Astrocyte (in vitro differentiated cells and primary cell): ENCODE data around the gene XRN2. TPM values are rescaled to one million over a fixed set of nuclear protein-coding genes. Genes with fewer than 3 reads are reported as not detected.

Experiments
- DNase-seq: peaks from one replicate; pipeline ENCODE4 v3.0.0-alpha.2; 2010; ENCODE audit warnings: low read depth
- FAIRE-seq: peaks from 2 replicates; lab custom pipeline; 2011; peaks lifted over from hg19 to GRCh38; lab: Jason Lieb, UNC
- H2AFZ ChIP-seq: 2 replicates; pipeline ENCODE4 v1.6.0; 2012; ENCODE audit warnings: low read depth, low read length, inconsistent platforms
- H3K27ac ChIP-seq: 2 replicates; pipeline ENCODE4 v1.5.1; 2011; ENCODE audit warnings: low read depth, low read length, inconsistent platforms
- H3K27me3 ChIP-seq: 2 replicates; pipeline ENCODE4 v1.6.0; 2011; ENCODE audit warnings: low read length, inconsistent platforms; ENCODE audit not compliant: insufficient read depth
- H3K36me3 ChIP-seq: 2 replicates; pipeline ENCODE4 v1.5.1; 2011; ENCODE audit warnings: low read length, inconsistent platforms; ENCODE audit not compliant: insufficient read depth
- H3K4me1 ChIP-seq: 2 replicates; pipeline ENCODE4 v1.5.1; 2011; ENCODE audit warnings: low read length, inconsistent platforms; ENCODE audit not compliant: insufficient read depth
- H3K4me2 ChIP-seq: 2 replicates; pipeline ENCODE4 v1.6.0; 2012; ENCODE audit warnings: low read length, inconsistent platforms
- H3K4me3 ChIP-seq: 2 replicates; pipeline ENCODE4 v1.5.1; 2011; ENCODE audit warnings: low read depth, mild to moderate bottlenecking, low read length, inconsistent platforms; ENCODE audit not compliant: insufficient read depth
- H3K79me2 ChIP-seq: 2 replicates; pipeline ENCODE4 v1.6.0; 2012; ENCODE audit warnings: mild to moderate bottlenecking, low read length, inconsistent platforms; ENCODE audit not compliant: insufficient read depth
- H3K9ac ChIP-seq: 2 replicates; pipeline ENCODE4 v1.6.0; 2012; ENCODE audit warnings: mild to moderate bottlenecking, low read length, inconsistent platforms
- H3K9me3 ChIP-seq: 2 replicates; pipeline ENCODE4 v1.5.1; 2012; ENCODE audit warnings: low read depth, mild to moderate bottlenecking, low read length, inconsistent platforms; ENCODE audit not compliant: insufficient read depth
- H4K20me1 ChIP-seq: 2 replicates; pipeline ENCODE4 v1.6.0; 2012; ENCODE audit warnings: low read length, inconsistent platforms; ENCODE audit not compliant: insufficient read depth
- H3K27ac Mint-ChIP-seq: one replicate; pipeline ENCODE4 v1.8.0; 2021; ENCODE audit warnings: mild to moderate bottlenecking, mixed read lengths; ENCODE audit not compliant: unreplicated experiment
- H3K27me3 Mint-ChIP-seq: one replicate; pipeline ENCODE4 v1.8.0; 2021; ENCODE audit warnings: low read depth, mixed read lengths; ENCODE audit not compliant: unreplicated experiment
- H3K36me3 Mint-ChIP-seq: one replicate; pipeline ENCODE4 v1.8.0; 2021; ENCODE audit warnings: low read depth, mixed read lengths; ENCODE audit not compliant: unreplicated experiment
- H3K4me1 Mint-ChIP-seq: one replicate; pipeline ENCODE4 v1.8.0; 2021; ENCODE audit warnings: low read depth, mixed read lengths; ENCODE audit not compliant: unreplicated experiment
- H3K4me3 Mint-ChIP-seq: one replicate; pipeline ENCODE4 v1.8.0; 2021; ENCODE audit warnings: mild to moderate bottlenecking, moderate library complexity, mixed read lengths; ENCODE audit not compliant: unreplicated experiment
- H3K9me3 Mint-ChIP-seq: one replicate; pipeline ENCODE4 v1.8.0; 2021; ENCODE audit warnings: mild to moderate bottlenecking, mixed read lengths; ENCODE audit not compliant: unreplicated experiment
- CTCF ChIP-seq: IDR thresholded peaks from 2 replicates; pipeline ENCODE4 v1.5.1; 2011; ENCODE audit warnings: low read depth, mild to moderate bottlenecking, inconsistent platforms, low read length, moderate library complexity; ENCODE audit not compliant: insufficient read depth
- EZH2 ChIP-seq: IDR thresholded peaks from 2 replicates; pipeline ENCODE4 v1.6.1; 2012; ENCODE audit warnings: mild to moderate bottlenecking, low read length, inconsistent platforms; ENCODE audit not compliant: insufficient read depth
- total RNA-seq: library from RNA; stranded (reverse); gene quantifications from 2 replicates; pipeline ENCODE4 v1.2.1, GENCODE V29; 2021

The XRN2 gene
- total RNA-seq, 1 donor from 2014 or later: 74.5 TPM

DNA sequence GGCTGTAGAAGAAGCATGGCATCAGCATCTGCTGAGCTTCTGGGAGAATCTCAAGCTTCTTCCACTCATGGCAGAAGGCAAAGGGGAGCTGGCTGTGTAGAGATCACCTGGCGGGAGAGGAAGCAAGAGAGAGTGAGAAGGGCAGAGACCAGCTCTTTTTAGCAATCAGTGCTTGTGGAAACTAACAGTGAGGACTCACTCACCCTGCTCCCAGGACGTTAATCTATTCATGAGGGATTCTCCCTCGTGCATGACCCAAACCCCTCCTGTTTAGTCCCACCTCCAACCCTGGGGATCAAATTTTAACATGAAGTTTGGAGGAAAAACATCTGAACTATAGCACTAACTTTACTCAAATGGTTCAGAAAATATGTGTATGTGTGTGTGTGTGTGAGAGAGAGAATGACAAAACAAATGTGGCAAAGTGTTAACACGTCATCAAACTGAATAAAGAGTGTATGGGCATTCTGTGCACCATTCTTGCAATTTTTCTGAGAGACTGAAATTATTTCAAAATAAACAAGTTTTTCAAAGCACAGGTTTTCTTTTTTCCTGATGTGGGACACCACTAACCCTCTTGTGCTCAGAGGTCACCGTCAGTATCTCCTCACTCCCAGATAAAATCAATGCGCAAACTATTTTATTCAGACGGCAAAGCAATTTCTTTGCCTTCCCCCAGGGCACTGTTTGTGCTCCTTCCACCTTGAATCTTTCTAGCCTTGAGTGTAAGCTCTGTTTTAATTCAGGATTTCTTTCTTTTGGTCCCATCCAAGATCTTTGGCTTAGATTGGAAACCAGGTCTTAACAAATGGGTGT lies 23.2 kb upstream of the XRN2 start:
- no peak overlapping the region for H3K4me3 ChIP-seq
- H3K79me2 ChIP-seq: no peaks in the 10 kb centered on the region
- H3K27me3 Mint-ChIP-seq: peaks cover 22% of the 10 kb centered on the region
- no peaks in the 10 kb centered on the region for H4K20me1 ChIP-seq
- no peak overlapping the region for H3K27ac ChIP-seq
- H2AFZ ChIP-seq: no peak overlapping the region
- TF ChIP-seq CTCF (no peak), EZH2 (no peak)
- FAIRE-seq (no peak), DNase-seq (no peak)
- H3K36me3 Mint-ChIP-seq: no peaks in the 10 kb centered on the region
- H3K4me2 ChIP-seq: no peak overlapping the region
- no peaks in the 10 kb centered on the region for H3K4me1 ChIP-seq
- no peaks in the 10 kb centered on the region for H3K4me1 Mint-ChIP-seq
- no peaks in the 10 kb centered on the region for H3K9me3 Mint-ChIP-seq
- H3K27me3 ChIP-seq: no peaks in the 10 kb centered on the region
- no peak overlapping the region for H3K27ac Mint-ChIP-seq
- no peak overlapping the region for H3K9ac ChIP-seq
- H3K36me3 ChIP-seq: no peaks in the 10 kb centered on the region
- H3K4me3 Mint-ChIP-seq: no peak overlapping the region
- no peaks in the 10 kb centered on the region for H3K9me3 ChIP-seq

DNA sequence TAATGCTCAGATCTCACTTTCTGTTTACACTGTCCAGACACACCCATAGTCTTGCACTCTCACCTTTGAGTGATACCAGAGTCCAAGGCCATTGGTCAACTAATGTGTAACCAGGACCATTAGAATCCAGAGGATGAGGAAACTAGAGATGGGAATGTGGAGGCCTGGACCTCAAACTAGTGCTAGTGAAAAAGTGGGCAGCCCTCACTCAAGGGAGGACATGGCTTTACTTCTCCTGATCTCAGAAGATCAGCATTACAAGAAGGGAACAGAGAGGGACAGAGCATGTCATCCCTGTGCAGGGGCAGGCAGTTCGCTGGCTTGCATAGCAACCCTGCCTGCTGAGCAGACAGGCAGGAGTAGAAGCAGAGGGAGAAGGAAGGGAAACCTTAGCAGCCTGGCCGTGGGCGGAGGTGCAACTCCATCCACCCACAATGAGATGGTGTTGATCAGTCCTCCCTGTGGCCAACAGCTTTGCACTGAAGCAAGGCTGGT lies 22.6 kb upstream of the XRN2 start:
- Histone ChIP-seq H4K20me1 (no peaks in the 10 kb centered on the region), H3K36me3 (no peaks in the 10 kb centered on the region), H3K4me3 (no peak overlapping the region), H3K9me3 (no peaks in the 10 kb centered on the region), H3K9ac (no peak overlapping the region), H3K79me2 (no peaks in the 10 kb centered on the region), H3K4me2 (no peak overlapping the region), H3K4me1 (no peaks in the 10 kb centered on the region), H3K27ac (no peak overlapping the region), H2AFZ (no peak overlapping the region), H3K27me3 (no peaks in the 10 kb centered on the region)
- H3K36me3 Mint-ChIP-seq: peaks cover 3% of the 10 kb centered on the region
- H3K9me3 Mint-ChIP-seq: peaks cover under 1% of the 10 kb centered on the region
- no peak overlapping the region for H3K27ac Mint-ChIP-seq
- DNase-seq: no peak
- FAIRE-seq: no peak
- H3K4me3 Mint-ChIP-seq: no peak overlapping the region
- H3K4me1 Mint-ChIP-seq: no peaks in the 10 kb centered on the region
- H3K27me3 Mint-ChIP-seq: peaks cover 22% of the 10 kb centered on the region
- no peak for TF ChIP-seq CTCF
- no peak for TF ChIP-seq EZH2

DNA sequence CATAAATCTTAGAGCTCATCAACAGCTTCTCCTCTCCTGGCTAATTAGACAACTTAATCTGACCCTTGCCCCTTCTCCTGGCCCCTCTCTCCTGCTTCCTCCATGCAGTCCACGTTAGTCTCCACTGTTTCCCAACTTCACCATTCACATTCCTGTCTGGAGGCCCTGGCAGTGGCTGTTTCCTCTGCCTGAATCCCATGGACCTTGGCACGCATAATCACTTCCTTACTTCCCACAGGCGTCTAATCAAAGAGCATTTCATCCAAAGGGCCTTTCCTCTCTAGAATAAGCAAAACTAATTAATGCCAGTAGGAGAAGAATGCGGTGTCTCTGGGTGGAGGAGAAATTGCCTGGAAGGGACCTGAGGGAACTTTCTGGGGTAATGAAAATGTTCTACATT lies 16.4 kb upstream of the XRN2 start:
- peaks cover 9% of the 10 kb centered on the region for H3K27me3 Mint-ChIP-seq
- TF ChIP-seq EZH2 (no peak), CTCF (no peak)
- no peak overlapping the region for H3K27ac Mint-ChIP-seq
- H3K9me3 Mint-ChIP-seq: peaks cover 10% of the 10 kb centered on the region
- Histone ChIP-seq H3K27ac (no peak overlapping the region), H3K9me3 (no peaks in the 10 kb centered on the region), H2AFZ (no peak overlapping the region), H3K36me3 (no peaks in the 10 kb centered on the region), H3K9ac (no peak overlapping the region), H4K20me1 (no peaks in the 10 kb centered on the region), H3K4me3 (no peak overlapping the region), H3K4me2 (no peak overlapping the region), H3K4me1 (no peaks in the 10 kb centered on the region), H3K27me3 (no peaks in the 10 kb centered on the region), H3K79me2 (no peaks in the 10 kb centered on the region)
- peaks cover 1% of the 10 kb centered on the region for H3K4me1 Mint-ChIP-seq
- no peak overlapping the region for H3K4me3 Mint-ChIP-seq
- FAIRE-seq: no peak
- H3K36me3 Mint-ChIP-seq: peaks cover 8% of the 10 kb centered on the region
- DNase-seq: no peak
